ENCODE measurements around the gene EPHA5. TPM values are rescaled to one million over a fixed set of nuclear protein-coding genes. Genes with fewer than 3 reads are reported as not detected.

Gene EPHA5
- total and polyA plus RNA-seq, 7 donors, result 0.01 to 0.06 (median 0.01) TPM; not detected in 4

DNA sequence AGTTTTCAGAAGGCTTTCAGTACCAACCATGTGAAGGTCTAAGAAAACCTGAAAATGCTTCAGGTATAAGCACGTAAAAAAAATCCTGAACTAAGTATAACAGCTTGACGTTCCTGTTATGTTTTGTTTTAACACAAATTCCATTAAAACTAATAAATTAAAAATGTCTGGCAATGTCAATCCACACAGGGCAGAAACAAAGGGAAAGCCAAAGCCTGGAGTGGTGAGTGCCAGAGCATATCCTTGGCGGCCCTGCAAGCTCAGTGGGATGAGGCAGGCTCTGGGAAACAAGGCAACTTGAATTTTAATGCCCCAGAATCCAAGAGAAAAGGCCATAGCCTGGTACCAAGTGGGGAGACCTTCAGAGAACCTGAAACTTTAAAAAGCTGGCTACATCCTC, 78.2 kb downstream of the EPHA5 start:
- 47 to 54% (median 48%) methylated on average over 3 of the region's 3 CpGs for WGBS, 3 donors
- H3K27ac ChIP-seq, result no peak overlapping the region
- no peaks in the 10 kb centered on the region for H3K27me3 ChIP-seq (ENCODE audit: insufficient read depth in 3 of 3, low read length in 2 of 3)
- H3K4me1 ChIP-seq, result no peaks in the 10 kb centered on the region
- no peaks in the 10 kb centered on the region for H3K36me3 ChIP-seq (ENCODE audit: insufficient read depth in 1 of 2, low read depth in 1 of 2)
- no peak for ATAC-seq
- no peaks in the 10 kb centered on the region for H3K9me3 ChIP-seq
- no peak for DNase-seq
- H3K4me3 ChIP-seq, result no peak overlapping the region
- intact Hi-C loops (cut with DNase I), result no loop called here
- TF ChIP-seq, protein P1, sequence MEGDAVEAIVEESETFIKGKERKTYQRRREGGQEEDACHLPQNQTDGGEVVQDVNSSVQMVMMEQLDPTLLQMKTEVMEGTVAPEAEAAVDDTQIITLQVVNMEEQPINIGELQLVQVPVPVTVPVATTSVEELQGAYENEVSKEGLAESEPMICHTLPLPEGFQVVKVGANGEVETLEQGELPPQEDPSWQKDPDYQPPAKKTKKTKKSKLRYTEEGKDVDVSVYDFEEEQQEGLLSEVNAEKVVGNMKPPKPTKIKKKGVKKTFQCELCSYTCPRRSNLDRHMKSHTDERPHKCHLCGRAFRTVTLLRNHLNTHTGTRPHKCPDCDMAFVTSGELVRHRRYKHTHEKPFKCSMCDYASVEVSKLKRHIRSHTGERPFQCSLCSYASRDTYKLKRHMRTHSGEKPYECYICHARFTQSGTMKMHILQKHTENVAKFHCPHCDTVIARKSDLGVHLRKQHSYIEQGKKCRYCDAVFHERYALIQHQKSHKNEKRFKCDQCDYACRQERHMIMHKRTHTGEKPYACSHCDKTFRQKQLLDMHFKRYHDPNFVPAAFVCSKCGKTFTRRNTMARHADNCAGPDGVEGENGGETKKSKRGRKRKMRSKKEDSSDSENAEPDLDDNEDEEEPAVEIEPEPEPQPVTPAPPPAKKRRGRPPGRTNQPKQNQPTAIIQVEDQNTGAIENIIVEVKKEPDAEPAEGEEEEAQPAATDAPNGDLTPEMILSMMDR (IDR thresholded peaks at IDR 0.05), result no peak

DNA sequence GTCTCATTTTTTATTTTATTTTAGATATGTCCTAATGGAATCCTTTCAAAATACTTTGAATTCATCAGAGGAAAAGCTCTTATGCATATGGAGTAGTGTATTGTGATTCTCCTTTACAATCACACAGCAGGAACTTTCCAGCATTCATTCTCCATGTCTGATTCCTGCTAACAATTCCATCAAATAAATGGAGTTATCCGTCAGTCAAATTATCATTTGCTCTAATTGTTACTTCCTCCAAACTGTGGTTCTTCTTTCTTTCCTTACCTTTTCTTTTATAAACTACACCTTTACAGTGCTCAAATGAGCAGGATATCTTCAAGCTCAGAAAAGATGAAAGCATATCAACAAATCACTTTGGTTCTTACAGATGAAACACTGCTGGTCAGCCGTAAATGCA, 80.4 kb downstream of the EPHA5 start:
- no peak overlapping the region for H3K4me3 ChIP-seq
- H3K36me3 ChIP-seq (ENCODE audit: insufficient read depth in 1 of 2, low read depth in 1 of 2), result no peaks in the 10 kb centered on the region
- no peaks in the 10 kb centered on the region for H3K4me1 ChIP-seq
- no peak for ATAC-seq
- WGBS, 3 donors, result 48 to 70% (median 69%) methylated on average over 2 of the region's 2 CpGs
- TF ChIP-seq, protein P1 (IDR thresholded peaks at IDR 0.05), result no peak
- H3K9me3 ChIP-seq, result no peaks in the 10 kb centered on the region
- DNase-seq, result no peak
- H3K27ac ChIP-seq, result no peak overlapping the region
- intact Hi-C loops (cut with DNase I), result no loop called here
- no peaks in the 10 kb centered on the region for H3K27me3 ChIP-seq (ENCODE audit: insufficient read depth in 3 of 3, low read length in 2 of 3)

DNA sequence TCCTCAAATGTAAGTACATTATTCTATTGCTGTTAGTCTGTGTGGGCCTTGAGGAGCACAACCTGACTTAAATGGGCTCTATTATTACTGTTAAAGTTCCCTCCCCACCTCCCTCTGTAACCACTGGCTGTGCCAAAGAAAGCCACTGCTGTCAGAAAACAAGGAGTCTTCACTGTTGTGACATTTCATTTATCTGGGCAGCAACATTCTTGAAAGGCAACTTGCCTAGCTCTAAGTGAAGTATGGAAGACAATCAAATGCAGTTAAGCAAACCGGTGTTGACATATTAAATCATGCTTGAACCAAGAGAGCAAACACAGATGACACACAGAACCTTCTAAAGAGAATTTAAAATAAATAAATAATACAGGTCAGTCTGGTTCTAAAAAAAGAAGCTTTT, 81.0 kb downstream of the EPHA5 start:
- no peaks in the 10 kb centered on the region for H3K4me1 ChIP-seq
- H3K27me3 ChIP-seq (ENCODE audit: insufficient read depth in 3 of 3, low read length in 2 of 3), result no peaks in the 10 kb centered on the region
- DNase-seq (no peak), ATAC-seq (no peak)
- WGBS, 3 donors, result 82 to 91% (median 83%) methylated on average over 1 of the region's 1 CpG
- intact Hi-C loops (cut with DNase I), result no loop called here
- TF ChIP-seq, protein P1 (IDR thresholded peaks at IDR 0.05), result no peak
- no peaks in the 10 kb centered on the region for H3K36me3 ChIP-seq (ENCODE audit: insufficient read depth in 1 of 2, low read depth in 1 of 2)
- no peak overlapping the region for H3K27ac ChIP-seq
- no peak overlapping the region for H3K4me3 ChIP-seq
- no peaks in the 10 kb centered on the region for H3K9me3 ChIP-seq

DNA sequence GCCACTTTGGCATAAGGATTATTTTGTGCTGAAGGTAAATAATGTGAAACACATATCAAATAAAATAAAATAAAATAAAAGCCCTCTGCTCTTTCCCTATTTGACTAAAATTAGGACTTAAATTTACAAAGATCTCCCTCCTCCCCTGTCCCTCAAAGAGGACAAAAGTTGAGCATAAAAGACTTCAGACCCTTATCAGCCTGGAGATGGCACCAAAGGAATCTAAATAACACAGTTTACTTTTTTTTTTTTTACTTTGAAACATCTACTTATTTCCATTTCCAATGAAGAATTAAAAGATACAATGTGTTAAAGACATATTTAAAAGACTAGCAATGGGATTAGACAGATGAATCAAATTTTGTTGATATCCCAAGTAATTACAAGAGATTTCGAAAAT, 89.7 kb downstream of the EPHA5 start:
- TF ChIP-seq, protein P1 (IDR thresholded peaks at IDR 0.05), result no peak
- 86 to 91% (median 91%) methylated on average over 1 of the region's 1 CpG for WGBS, 3 donors
- H3K36me3 ChIP-seq (ENCODE audit: insufficient read depth in 1 of 2, low read depth in 1 of 2), result no peaks in the 10 kb centered on the region
- no peaks in the 10 kb centered on the region for H3K9me3 ChIP-seq
- H3K27ac ChIP-seq, result no peak overlapping the region
- no peak overlapping the region for H3K4me3 ChIP-seq
- no peaks in the 10 kb centered on the region for H3K27me3 ChIP-seq (ENCODE audit: insufficient read depth in 3 of 3, low read length in 2 of 3)
- ATAC-seq, result no peak
- no peak for DNase-seq
- H3K4me1 ChIP-seq, result no peaks in the 10 kb centered on the region
- intact Hi-C loops (cut with DNase I), result no loop called here

DNA sequence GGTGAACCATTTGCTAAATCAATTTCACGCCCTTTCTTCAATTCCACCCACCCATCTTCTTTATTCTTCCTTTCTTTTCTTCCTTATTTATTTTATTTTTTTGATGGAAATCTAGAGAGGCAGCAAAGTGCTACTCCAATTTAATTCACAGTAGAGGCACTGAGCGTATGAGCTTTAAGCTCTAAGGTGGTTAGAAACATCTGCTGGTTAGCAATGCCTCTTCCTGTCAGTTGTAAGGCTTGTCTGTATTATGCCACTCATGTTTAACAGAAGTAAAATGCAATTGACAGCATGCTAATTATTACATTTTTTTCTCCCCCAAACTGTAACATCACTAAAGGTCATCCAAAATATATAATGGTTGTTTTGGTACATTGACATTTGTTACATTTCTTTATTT, 103.8 kb downstream of the EPHA5 start:
- DNase-seq (no peak), ATAC-seq (no peak)
- Histone ChIP-seq H3K4me3 (no peak overlapping the region), H3K9me3 (no peaks in the 10 kb centered on the region), H3K36me3 (ENCODE audit: insufficient read depth in 1 of 2, low read depth in 1 of 2) (no peaks in the 10 kb centered on the region), H3K27ac (no peak overlapping the region), H3K4me1 (no peaks in the 10 kb centered on the region), H3K27me3 (ENCODE audit: insufficient read depth in 3 of 3, low read length in 2 of 3) (no peaks in the 10 kb centered on the region)
- 90 to 93% (median 91%) methylated on average over 2 of the region's 2 CpGs for WGBS, 3 donors
- intact Hi-C loops (cut with DNase I), result no loop called here
- TF ChIP-seq, protein P1 (IDR thresholded peaks at IDR 0.05), result no peak

All from psoas muscle (tissue), 8 donors.